ENCODE results near the gene VBP1. TPM values are rescaled to one million over a fixed set of nuclear protein-coding genes. Genes with fewer than 3 reads are reported as not detected.
"Not testable (repeated sequence)": the region's sequence is repeated elsewhere in the genome, so short reads cannot be mapped to it uniquely, and the experiment has no call there.

The VBP1 gene
- total RNA-seq, 6 experiments from 2014 or later = 14.5 to 18.9 (median 16.8) TPM

DNA sequence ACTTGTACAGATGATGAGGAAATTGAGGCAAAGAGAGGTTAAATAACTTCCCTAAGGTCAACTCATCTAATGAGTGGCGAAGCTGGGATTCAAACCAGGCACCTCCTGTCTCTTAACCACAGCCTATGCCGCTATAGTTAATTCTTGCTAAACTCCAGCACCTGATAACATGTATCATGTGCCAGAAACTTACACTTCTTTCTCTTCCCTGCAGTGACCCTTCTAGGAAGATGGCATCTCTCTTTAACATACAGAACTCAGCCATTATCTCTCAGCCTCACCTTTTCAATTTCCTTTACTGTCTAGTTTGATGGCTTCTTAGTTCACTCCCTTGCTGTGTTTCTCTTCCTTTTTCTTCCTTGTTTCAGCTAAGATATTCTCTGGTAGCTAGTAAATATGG, 2.5 kb downstream of the VBP1 start:
- 33% methylated on average over 2 of the region's 2 CpGs for WGBS (ENCODE audit: insufficient coverage, low coverage, low lambda C conversion rate, missing lambda C conversion rate)
- no peak for TF ChIP-seq POLR2A (IDR thresholded peaks at IDR 0.05)
- TF ChIP-seq, protein P1, sequence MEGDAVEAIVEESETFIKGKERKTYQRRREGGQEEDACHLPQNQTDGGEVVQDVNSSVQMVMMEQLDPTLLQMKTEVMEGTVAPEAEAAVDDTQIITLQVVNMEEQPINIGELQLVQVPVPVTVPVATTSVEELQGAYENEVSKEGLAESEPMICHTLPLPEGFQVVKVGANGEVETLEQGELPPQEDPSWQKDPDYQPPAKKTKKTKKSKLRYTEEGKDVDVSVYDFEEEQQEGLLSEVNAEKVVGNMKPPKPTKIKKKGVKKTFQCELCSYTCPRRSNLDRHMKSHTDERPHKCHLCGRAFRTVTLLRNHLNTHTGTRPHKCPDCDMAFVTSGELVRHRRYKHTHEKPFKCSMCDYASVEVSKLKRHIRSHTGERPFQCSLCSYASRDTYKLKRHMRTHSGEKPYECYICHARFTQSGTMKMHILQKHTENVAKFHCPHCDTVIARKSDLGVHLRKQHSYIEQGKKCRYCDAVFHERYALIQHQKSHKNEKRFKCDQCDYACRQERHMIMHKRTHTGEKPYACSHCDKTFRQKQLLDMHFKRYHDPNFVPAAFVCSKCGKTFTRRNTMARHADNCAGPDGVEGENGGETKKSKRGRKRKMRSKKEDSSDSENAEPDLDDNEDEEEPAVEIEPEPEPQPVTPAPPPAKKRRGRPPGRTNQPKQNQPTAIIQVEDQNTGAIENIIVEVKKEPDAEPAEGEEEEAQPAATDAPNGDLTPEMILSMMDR (IDR thresholded peaks at IDR 0.05) = no peak
- intact Hi-C loops (cut with DNase I) = no loop called here
- DNase-seq = no peak
- H3K4me3 ChIP-seq = no peak overlapping the region
- H3K27me3 ChIP-seq = no peaks in the 10 kb centered on the region
- ATAC-seq = no peak
- H3K27ac ChIP-seq = no peak overlapping the region
- no peaks in the 10 kb centered on the region for H3K4me1 ChIP-seq
- no peaks in the 10 kb centered on the region for H3K9me3 ChIP-seq
- no peaks in the 10 kb centered on the region for H3K36me3 ChIP-seq

DNA sequence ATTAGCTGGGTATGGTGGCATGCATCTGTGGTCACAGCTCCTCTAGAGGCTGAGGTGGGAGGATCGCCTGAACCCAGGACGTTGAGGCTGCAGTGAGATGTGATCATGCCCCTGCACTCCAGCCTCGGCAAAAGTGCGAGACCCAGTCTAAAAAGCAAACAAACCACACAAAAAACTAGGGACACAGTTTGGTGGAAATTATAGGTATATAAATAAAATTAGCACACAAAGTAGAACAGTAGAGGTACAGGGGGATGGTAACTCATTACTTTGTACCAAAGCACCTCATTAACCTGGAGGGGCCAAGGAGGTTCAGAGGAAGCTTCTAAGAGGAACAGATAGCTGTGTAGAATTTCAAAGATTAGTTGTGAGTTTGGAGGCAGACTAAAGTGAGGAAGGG, 5.1 kb downstream of the VBP1 start:
- TF ChIP-seq, protein P1 (IDR thresholded peaks at IDR 0.05) = no peak
- no peak for TF ChIP-seq POLR2A (IDR thresholded peaks at IDR 0.05)
- WGBS (ENCODE audit: insufficient coverage, low coverage, low lambda C conversion rate, missing lambda C conversion rate) = 77% methylated on average over 4 of the region's 4 CpGs
- H3K9me3 ChIP-seq = no peaks in the 10 kb centered on the region
- intact Hi-C loops (cut with DNase I) = no loop called here
- no peaks in the 10 kb centered on the region for H3K27me3 ChIP-seq
- H3K4me1 ChIP-seq = no peaks in the 10 kb centered on the region
- no peak overlapping the region for H3K27ac ChIP-seq
- no peak overlapping the region for H3K4me3 ChIP-seq
- no peak for DNase-seq
- ATAC-seq = no peak
- no peaks in the 10 kb centered on the region for H3K36me3 ChIP-seq

DNA sequence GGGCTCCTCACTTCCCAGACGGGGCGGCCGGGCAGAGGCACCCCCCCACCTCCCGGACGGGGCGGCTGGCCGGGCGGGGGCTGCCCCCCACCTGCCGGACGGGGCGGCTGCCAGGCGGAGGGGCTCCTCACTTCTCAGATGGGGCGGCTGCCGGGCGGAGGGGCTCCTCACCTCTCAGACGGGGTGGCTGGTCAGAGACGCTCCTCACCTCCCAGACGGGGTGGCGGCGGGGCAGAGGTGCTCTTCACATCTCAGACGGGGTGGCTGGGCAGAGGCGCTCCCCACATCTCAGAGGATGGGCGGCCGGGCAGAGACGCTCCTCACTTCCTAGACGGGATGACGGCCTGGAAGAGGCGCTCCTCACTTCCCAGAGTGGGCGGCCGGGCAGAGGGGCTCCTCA, 7.5 kb downstream of the VBP1 start:
- intact Hi-C loops (cut with DNase I); ATAC-seq; H3K9me3 ChIP-seq; H3K4me1 ChIP-seq; H3K27me3 ChIP-seq; H3K27ac ChIP-seq; H3K36me3 ChIP-seq; H3K4me3 ChIP-seq: not testable (repeated sequence)
- peak in 1 of 3 donors; percentile 24 for DNase-seq
- WGBS (ENCODE audit: insufficient coverage, low coverage, low lambda C conversion rate, missing lambda C conversion rate) = no CpG with 5 or more reads among the region's 30 CpGs

DNA sequence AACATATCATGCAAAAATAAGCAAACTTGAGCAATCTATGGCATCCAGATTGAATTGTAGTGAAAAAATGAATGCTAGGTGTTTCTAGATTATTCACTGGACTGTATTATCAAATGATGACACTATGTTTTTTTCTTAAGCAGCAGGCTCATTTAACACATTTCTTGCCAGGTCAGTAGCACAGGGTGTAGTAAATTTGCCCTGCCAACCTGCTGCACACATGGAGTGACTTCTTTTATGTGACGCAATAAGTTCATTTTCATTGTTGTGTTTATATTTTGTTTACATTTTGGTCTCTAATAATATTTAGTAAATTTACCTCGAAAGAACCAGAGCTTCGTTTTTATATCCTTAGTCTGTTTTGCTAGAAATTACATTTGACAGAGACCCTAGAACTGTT, 9.5 kb downstream of the VBP1 start:
- Histone ChIP-seq H3K36me3 (peaks cover 0 to 11% (median 0%) of the 10 kb centered on the region in 4 donors), H3K9me3 (no peaks in the 10 kb centered on the region), H3K27ac (no peak overlapping the region), H3K4me3 (no peak overlapping the region), H3K27me3 (no peaks in the 10 kb centered on the region), H3K4me1 (no peaks in the 10 kb centered on the region)
- no peak for DNase-seq
- ATAC-seq = no peak
- intact Hi-C loops (cut with DNase I) = no loop called here
- 61% methylated on average over 3 of the region's 3 CpGs for WGBS (ENCODE audit: insufficient coverage, low coverage, low lambda C conversion rate, missing lambda C conversion rate)
- no peak for TF ChIP-seq POLR2A (IDR thresholded peaks at IDR 0.05)
- TF ChIP-seq, protein P1 (IDR thresholded peaks at IDR 0.05) = no peak

DNA sequence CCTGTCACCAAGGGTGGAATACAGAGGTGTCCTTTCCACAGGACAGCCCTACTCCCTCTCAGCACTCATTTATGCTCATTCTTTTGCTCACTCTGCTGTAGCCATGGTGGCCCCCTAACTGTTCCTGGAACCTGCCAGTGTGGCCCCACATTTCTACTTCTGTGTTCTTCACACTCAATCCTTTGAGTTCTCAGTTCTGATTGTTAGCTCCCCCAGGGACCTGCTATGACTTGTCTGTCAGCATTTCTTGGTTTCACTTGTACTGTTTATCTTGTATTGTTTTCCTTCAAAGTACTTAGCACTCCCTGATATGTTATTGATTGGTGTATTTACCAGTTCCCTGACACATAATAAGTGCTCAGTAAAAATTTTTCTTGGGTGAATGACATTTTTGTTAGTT, 14.9 kb downstream of the VBP1 start:
- no peaks in the 10 kb centered on the region for H3K9me3 ChIP-seq
- H3K27ac ChIP-seq = no peak overlapping the region
- H3K4me1 ChIP-seq = no peaks in the 10 kb centered on the region
- H3K4me3 ChIP-seq = no peak overlapping the region
- DNase-seq (no peak), ATAC-seq (no peak)
- TF ChIP-seq POLR2A (IDR thresholded peaks at IDR 0.05) = no peak
- TF ChIP-seq, protein P1 (IDR thresholded peaks at IDR 0.05) = no peak
- H3K27me3 ChIP-seq = no peaks in the 10 kb centered on the region
- intact Hi-C loops (cut with DNase I) = no loop called here
- peaks cover 0 to 20% (median 0%) of the 10 kb centered on the region in 4 donors for H3K36me3 ChIP-seq

Data from right lobe of liver (tissue), 6 donors.